B cell (primary cell): ENCODE results near the gene ARV1. TPM values are rescaled to one million over a fixed set of nuclear protein-coding genes. Genes with fewer than 3 reads are reported as not detected.

ENCODE experiments used
- ATAC-seq: fragments of 200-7000 bp; cut with Tn5 transposase; one replicate; pipeline ENCODE4 v1.10.0; 2021; ENCODE audit warnings: low read depth, mild to moderate bottlenecking, moderate number of reproducible peaks, moderate library complexity
- CTCF ChIA-PET: fragments of 350-600 bp; sonication (Branson Sonifier 250); formaldehyde crosslinking; loops from one replicate; lab custom pipeline; 2021; ENCODE audit warnings: antibody characterized with exemption, inconsistent platforms; lab: Charles Lee
- POLR2A ChIA-PET: fragments of 350-600 bp; sonication (Branson Sonifier 250); formaldehyde crosslinking; loops from one replicate; lab custom pipeline; 2021; ENCODE audit warnings: antibody characterized with exemption; lab: Charles Lee
- DNase-seq: peaks from one replicate; pipeline ENCODE4 v3.0.0; 2013
- H2AFZ ChIP-seq: 2 replicates; pipeline ENCODE4 v1.6.1; 2012; ENCODE audit warnings: mild to moderate bottlenecking, low read depth, low read length; ENCODE audit not compliant: insufficient read depth, poor library complexity, severe bottlenecking
- H3K27ac ChIP-seq, 2 donors: 1 replicate in 1 of 2; 2 replicates in 1 of 2; pipeline ENCODE4 v1.5.1; 2012 to 2013; ENCODE audit warnings: low read length in 2 of 2, mild to moderate bottlenecking in 2 of 2, moderate library complexity in 1 of 2
- H3K27me3 ChIP-seq, 4 experiments: fragments of 200-600 bp in 1 of 4; sonication (generic) in 1 of 4; replicated peaks in 1 of 4; 1 replicate in 2 of 4; 2 replicates in 2 of 4; pipeline versions ENCODE4 v1.6.1 to v1.7.0; 2013 to 2016; ENCODE audit warnings: low read length in 3 of 4, mild to moderate bottlenecking in 2 of 4, mixed read lengths in 1 of 4, moderate library complexity in 1 of 4; ENCODE audit not compliant: insufficient read depth in 4 of 4, control insufficient read depth in 3 of 4; ENCODE audit errors: control extremely low read depth in 1 of 4
- H3K36me3 ChIP-seq, 2 experiments: replicated peaks in 1 of 2; 1 replicate in 1 of 2; 2 replicates in 1 of 2; pipeline versions ENCODE4 v1.6.1 to v1.7.1; 2013; ENCODE audit warnings: low read length in 1 of 2; ENCODE audit not compliant: insufficient read depth in 2 of 2, control insufficient read depth in 1 of 2; ENCODE audit errors: control extremely low read depth in 1 of 2, extremely low read depth in 1 of 2
- H3K4me1 ChIP-seq, 2 donors: fragments of 200-600 bp in 1 of 2; sonication (generic) in 1 of 2; 1 replicate in 1 of 2; 2 replicates in 1 of 2; pipeline versions ENCODE4 v1.5.1 to v1.6.1; 2013 to 2017; ENCODE audit warnings: low read length in 2 of 2; ENCODE audit not compliant: control insufficient read depth in 2 of 2, insufficient read depth in 2 of 2
- H3K4me2 ChIP-seq: replicated peaks from 2 replicates; pipeline ENCODE3; 2012; ENCODE audit warnings: mild to moderate bottlenecking, low read depth, low read length; ENCODE audit not compliant: poor library complexity, severe bottlenecking
- H3K4me3 ChIP-seq, 5 experiments: fragments of 200-600 bp in 1 of 5; sonication (generic) in 1 of 5; 1 replicate in 3 of 5; 2 replicates in 2 of 5; pipeline versions ENCODE4 v1.5.1 to v1.7.0; 2011 to 2016; ENCODE audit warnings: low read length in 4 of 5, mild to moderate bottlenecking in 4 of 5, low read depth in 2 of 5, control low read depth in 1 of 5, moderate library complexity in 1 of 5; ENCODE audit not compliant: insufficient read depth in 1 of 5; ENCODE audit errors: control extremely low read depth in 1 of 5, extremely low read depth in 1 of 5
- H3K79me2 ChIP-seq: fragments of 200-600 bp; sonication (generic); one replicate; pipeline ENCODE4 v1.6.0; 2016; ENCODE audit warnings: low read length; ENCODE audit not compliant: control insufficient read depth, insufficient read depth
- H3K9ac ChIP-seq: fragments of 200-600 bp; sonication (generic); 2 replicates; pipeline ENCODE4 v1.6.1; 2017; ENCODE audit warnings: mild to moderate bottlenecking, low read length, moderate library complexity
- H3K9me3 ChIP-seq, 3 donors: one replicate each; pipeline versions ENCODE4 v1.6.1 to v1.7.1; 2013; ENCODE audit warnings: low read length in 2 of 3; ENCODE audit not compliant: control insufficient read depth in 2 of 3, insufficient read depth in 1 of 3; ENCODE audit errors: control extremely low read depth in 1 of 3
- H4K20me1 ChIP-seq: 2 replicates; pipeline ENCODE4 v1.6.0; 2012; ENCODE audit warnings: mild to moderate bottlenecking, low read length; ENCODE audit not compliant: insufficient read depth, control insufficient read depth, poor library complexity, severe bottlenecking
- H3K27ac Mint-ChIP-seq: one replicate; pipeline ENCODE4 v1.8.0; 2021; ENCODE audit warnings: mixed read lengths
- H3K27me3 Mint-ChIP-seq: one replicate; pipeline ENCODE4 v1.8.0; 2021; ENCODE audit warnings: mixed read lengths
- H3K4me1 Mint-ChIP-seq: one replicate; pipeline ENCODE4 v1.8.0; 2021; ENCODE audit warnings: mixed read lengths
- H3K4me3 Mint-ChIP-seq: one replicate; pipeline ENCODE4 v1.8.0; 2021; ENCODE audit warnings: mixed read lengths
- H3K9me3 Mint-ChIP-seq: one replicate; pipeline ENCODE4 v1.8.0; 2022; ENCODE audit warnings: mixed read lengths; ENCODE audit not compliant: insufficient read depth
- EZH2 ChIP-seq: IDR thresholded peaks from 2 replicates; pipeline ENCODE4 v1.6.1; 2012; ENCODE audit warnings: borderline replicate concordance, low read depth, mild to moderate bottlenecking, moderate library complexity, low read length; ENCODE audit not compliant: insufficient read depth, poor library complexity, severe bottlenecking
- WGBS: methylation state at CpG from one replicate; pipeline ENCODE4 v1.1.5; 2013; ENCODE audit warnings: missing lambda C conversion rate; ENCODE audit not compliant: insufficient coverage; 5-methylcytosine and 5-hydroxymethylcytosine counted together
- intact Hi-C: fragments of 100-400 bp; cut with micrococcal nuclease; formaldehyde crosslinking; loops from one replicate; pipeline ENCODE4 v1.10.0; 2022
- polyA plus RNA-seq: library from polyadenylated mRNA; depleted of rRNA; stranded (reverse); fragments of >200 nt; gene quantifications from 2 replicates; pipeline ENCODE4 v1.2.3, GENCODE V29; 2012
- total RNA-seq, 2 donors: library from RNA; stranded (reverse); fragments of 120-200 nt in 1 of 2; gene quantifications; 1 replicate in 1 of 2; 2 replicates in 1 of 2; pipeline versions ENCODE4 v1.2.3 to v1.2.4, GENCODE V29; 2013 to 2022
- TF ChIP-seq, protein P1 (sequence below): fragments of 200-600 bp; IDR thresholded peaks from one replicate; pipeline ENCODE4 v1.8.0; 2022; ENCODE audit warnings: antibody characterized with exemption, mild to moderate bottlenecking

Gene ARV1
- total and polyA plus RNA-seq, 2 donors (not counting 1 experiment from before 2014, with no cell fraction given), result 10.7 to 11.6 TPM

DNA sequence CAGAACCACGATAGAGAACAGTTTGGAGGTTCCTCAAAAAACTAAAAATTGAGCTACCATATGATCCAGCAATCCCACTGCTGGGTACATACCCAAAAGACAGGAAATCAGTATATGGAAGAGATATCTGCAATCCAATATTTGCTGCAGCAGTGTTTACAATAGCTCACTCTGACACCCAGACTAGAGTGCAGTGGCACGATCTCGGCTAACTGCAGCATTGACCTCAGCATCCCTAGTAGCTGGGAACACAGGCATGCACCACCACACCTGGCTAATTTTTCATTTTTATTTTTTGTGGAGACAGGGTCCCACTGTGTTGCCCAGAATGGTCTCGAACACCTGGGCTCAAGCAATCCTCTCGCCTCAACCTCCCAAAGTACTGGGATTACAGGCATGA lies 13.4 kb upstream of the ARV1 start:
- 100% methylated on average over 3 of the region's 5 CpGs for WGBS
- peaks cover 0 to 1% (median 0%) of the 10 kb centered on the region in 3 donors for H3K9me3 ChIP-seq
- peaks cover 7 to 10% of the 10 kb centered on the region in 2 donors for H3K4me1 ChIP-seq
- no peak overlapping the region for H3K27ac Mint-ChIP-seq
- peaks cover 41% of the 10 kb centered on the region for H4K20me1 ChIP-seq
- H3K27me3 ChIP-seq, result no peaks in the 10 kb centered on the region
- H3K79me2 ChIP-seq, result peaks cover 94% of the 10 kb centered on the region
- ChIA-PET POLR2A (no interaction called here), CTCF (interaction anchor here (0.7 kb wide), 1 partner anchor 11 kb away, joined by 3 read pairs; no protein-coding TSS in a partner anchor)
- TF ChIP-seq EZH2, result no peak
- TF ChIP-seq, protein P1, sequence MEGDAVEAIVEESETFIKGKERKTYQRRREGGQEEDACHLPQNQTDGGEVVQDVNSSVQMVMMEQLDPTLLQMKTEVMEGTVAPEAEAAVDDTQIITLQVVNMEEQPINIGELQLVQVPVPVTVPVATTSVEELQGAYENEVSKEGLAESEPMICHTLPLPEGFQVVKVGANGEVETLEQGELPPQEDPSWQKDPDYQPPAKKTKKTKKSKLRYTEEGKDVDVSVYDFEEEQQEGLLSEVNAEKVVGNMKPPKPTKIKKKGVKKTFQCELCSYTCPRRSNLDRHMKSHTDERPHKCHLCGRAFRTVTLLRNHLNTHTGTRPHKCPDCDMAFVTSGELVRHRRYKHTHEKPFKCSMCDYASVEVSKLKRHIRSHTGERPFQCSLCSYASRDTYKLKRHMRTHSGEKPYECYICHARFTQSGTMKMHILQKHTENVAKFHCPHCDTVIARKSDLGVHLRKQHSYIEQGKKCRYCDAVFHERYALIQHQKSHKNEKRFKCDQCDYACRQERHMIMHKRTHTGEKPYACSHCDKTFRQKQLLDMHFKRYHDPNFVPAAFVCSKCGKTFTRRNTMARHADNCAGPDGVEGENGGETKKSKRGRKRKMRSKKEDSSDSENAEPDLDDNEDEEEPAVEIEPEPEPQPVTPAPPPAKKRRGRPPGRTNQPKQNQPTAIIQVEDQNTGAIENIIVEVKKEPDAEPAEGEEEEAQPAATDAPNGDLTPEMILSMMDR, result no peak
- intact Hi-C loops, result no loop called here
- H2AFZ ChIP-seq, result no peak overlapping the region
- no peak overlapping the region for H3K9ac ChIP-seq
- no peak overlapping the region for H3K27ac ChIP-seq
- peaks cover 9 to 10% of the 10 kb centered on the region in 2 experiments for H3K36me3 ChIP-seq
- H3K4me3 ChIP-seq, result no peak overlapping the region
- no peak overlapping the region for H3K4me3 Mint-ChIP-seq
- no peaks in the 10 kb centered on the region for H3K9me3 Mint-ChIP-seq
- H3K4me2 ChIP-seq, result no peak overlapping the region
- H3K27me3 Mint-ChIP-seq, result no peaks in the 10 kb centered on the region
- DNase-seq (no peak), ATAC-seq (no peak)
- H3K4me1 Mint-ChIP-seq, result peaks cover 45% of the 10 kb centered on the region

DNA sequence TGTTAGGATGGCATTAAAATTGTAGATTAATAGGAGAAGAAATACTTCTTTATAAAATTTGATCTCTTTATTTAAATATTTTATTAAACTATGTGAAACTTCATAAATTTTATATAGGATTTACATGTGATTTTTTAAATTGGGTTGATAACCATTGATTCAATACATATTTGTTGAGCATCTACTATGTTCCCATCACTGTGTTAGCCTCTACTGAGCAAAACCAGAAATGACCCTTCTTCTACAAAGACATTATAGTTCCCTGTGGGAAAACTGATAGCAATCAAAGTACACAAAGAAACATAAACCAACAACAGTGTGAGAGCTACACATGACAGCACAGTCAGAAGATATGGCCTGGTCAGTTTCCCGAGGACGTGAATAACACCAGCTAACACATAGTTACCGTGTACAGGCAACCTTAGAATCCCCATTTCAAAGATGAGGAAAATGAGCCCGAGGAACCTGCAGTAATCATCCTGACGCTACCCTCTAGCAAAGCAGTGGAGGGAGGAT lies 12.5 kb upstream of the ARV1 start:
- DNase-seq, result no peak
- Mint-ChIP-seq H3K4me1 (peaks cover 44% of the 10 kb centered on the region), H3K27ac (no peak overlapping the region), H3K4me3 (no peak overlapping the region), H3K27me3 (no peaks in the 10 kb centered on the region), H3K9me3 (no peaks in the 10 kb centered on the region)
- H3K36me3 ChIP-seq, result peaks cover 2 to 5% of the 10 kb centered on the region in 2 experiments
- H3K27me3 ChIP-seq, result no peaks in the 10 kb centered on the region
- ChIA-PET CTCF (interaction anchor here (0.7 to 2.6 kb wide), 2 partner anchors 10 to 13 kb away, joined by 3 to 6 read pairs; partner anchors contain the start of genes ARV1 and TTC13), POLR2A (no interaction called here)
- no peak overlapping the region for H3K27ac ChIP-seq
- TF ChIP-seq, protein P1, result no peak
- no peak for TF ChIP-seq EZH2
- H3K9ac ChIP-seq, result no peak overlapping the region
- H3K9me3 ChIP-seq, result peaks cover 0 to 1% (median 0%) of the 10 kb centered on the region in 3 donors
- ATAC-seq, result no peak
- H4K20me1 ChIP-seq, result peaks cover 41% of the 10 kb centered on the region
- no peak overlapping the region for H2AFZ ChIP-seq
- H3K4me2 ChIP-seq, result no peak overlapping the region
- H3K79me2 ChIP-seq, result peaks cover 94% of the 10 kb centered on the region
- no peak overlapping the region for H3K4me3 ChIP-seq
- intact Hi-C loops, result no loop called here
- peaks cover 7 to 14% of the 10 kb centered on the region in 2 donors for H3K4me1 ChIP-seq
- 100% methylated on average over 2 of the region's 5 CpGs for WGBS
